GM12878 (cell line): ENCODE results near the gene MPRIP.

Experiments
- CREM ChIP-seq: IDR thresholded peaks from 2 replicates; pipeline ENCODE4 v1.6.1; 2014; ENCODE audit warnings: antibody characterized with exemption, low read depth
- EGR1 ChIP-seq, 2 experiments: IDR thresholded peaks; 1 replicate in 1 of 2; 2 replicates in 1 of 2; pipeline ENCODE4 v1.6.1; 2011 to 2012; ENCODE audit warnings: low read depth in 2 of 2, low read length in 2 of 2, borderline replicate concordance in 1 of 2, mild to moderate bottlenecking in 1 of 2, moderate library complexity in 1 of 2
- POLR2A ChIP-seq: IDR thresholded peaks from 2 replicates; pipeline ENCODE4 v1.6.1; 2011; ENCODE audit warnings: low read depth, mild to moderate bottlenecking, low read length
- ZNF274 ChIP-seq: IDR thresholded peaks from one replicate; pipeline ENCODE4 v1.8.0; 2011; ENCODE audit not compliant: insufficient read length, insufficient read depth
- ZSCAN29 ChIP-seq: fragments of 450-650 bp; IDR thresholded peaks from 2 replicates; pipeline ENCODE4 v1.6.1; 2017; ENCODE audit warnings: mild to moderate bottlenecking, moderate library complexity
- TF ChIP-seq, protein P1 (sequence below), 3 experiments: IDR thresholded peaks in 2 of 3; conservative IDR thresholded peaks in 1 of 3; 2 replicates each; pipeline ENCODE4 v1.5.1; 2011; ENCODE audit warnings: low read depth in 3 of 3, low read length in 3 of 3, mild to moderate bottlenecking in 3 of 3, control low read depth in 2 of 3, moderate library complexity in 2 of 3, inconsistent platforms in 1 of 3, mixed read lengths in 1 of 3; ENCODE audit not compliant: control insufficient read depth in 2 of 3, insufficient read depth in 1 of 3; ENCODE audit errors: extremely low read depth in 1 of 3
- TF ChIP-seq, protein P2 (sequence below): IDR thresholded peaks from 2 replicates; pipeline ENCODE4 v1.6.1; 2012; ENCODE audit warnings: mild to moderate bottlenecking, low read depth, low read length

DNA sequence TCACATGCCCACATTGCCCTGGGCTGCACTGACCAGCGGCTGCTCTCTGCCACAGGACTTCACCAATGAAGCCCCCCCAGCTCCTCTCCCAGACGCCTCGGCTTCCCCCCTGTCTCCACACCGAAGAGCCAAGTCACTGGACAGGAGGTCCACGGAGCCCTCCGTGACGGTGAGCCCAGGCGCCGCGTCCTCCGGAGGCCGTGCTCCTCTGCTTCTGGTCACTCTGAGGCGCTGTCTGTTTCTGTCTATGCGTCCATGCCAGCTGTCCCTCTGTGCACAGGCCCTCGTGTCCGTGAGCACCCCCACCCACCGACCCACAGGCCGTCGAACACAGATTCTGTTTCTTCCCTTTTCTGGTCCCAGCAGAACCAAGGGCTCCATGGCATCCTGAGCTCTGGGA lies 101.2 kb downstream of the MPRIP start:
- TF ChIP-seq, protein P1, sequence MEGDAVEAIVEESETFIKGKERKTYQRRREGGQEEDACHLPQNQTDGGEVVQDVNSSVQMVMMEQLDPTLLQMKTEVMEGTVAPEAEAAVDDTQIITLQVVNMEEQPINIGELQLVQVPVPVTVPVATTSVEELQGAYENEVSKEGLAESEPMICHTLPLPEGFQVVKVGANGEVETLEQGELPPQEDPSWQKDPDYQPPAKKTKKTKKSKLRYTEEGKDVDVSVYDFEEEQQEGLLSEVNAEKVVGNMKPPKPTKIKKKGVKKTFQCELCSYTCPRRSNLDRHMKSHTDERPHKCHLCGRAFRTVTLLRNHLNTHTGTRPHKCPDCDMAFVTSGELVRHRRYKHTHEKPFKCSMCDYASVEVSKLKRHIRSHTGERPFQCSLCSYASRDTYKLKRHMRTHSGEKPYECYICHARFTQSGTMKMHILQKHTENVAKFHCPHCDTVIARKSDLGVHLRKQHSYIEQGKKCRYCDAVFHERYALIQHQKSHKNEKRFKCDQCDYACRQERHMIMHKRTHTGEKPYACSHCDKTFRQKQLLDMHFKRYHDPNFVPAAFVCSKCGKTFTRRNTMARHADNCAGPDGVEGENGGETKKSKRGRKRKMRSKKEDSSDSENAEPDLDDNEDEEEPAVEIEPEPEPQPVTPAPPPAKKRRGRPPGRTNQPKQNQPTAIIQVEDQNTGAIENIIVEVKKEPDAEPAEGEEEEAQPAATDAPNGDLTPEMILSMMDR (IDR thresholded peaks at IDR 0.05 in 2 of 3, conservative IDR thresholded peaks at IDR 0.05 in 1 of 3; ENCODE audit: control insufficient read depth in 2 of 3, extremely low read depth in 1 of 3, insufficient read depth in 1 of 3, low read depth in 3 of 3, low read length in 3 of 3) = no peak
- TF ChIP-seq EGR1 (IDR thresholded peaks at IDR 0.05; ENCODE audit: borderline replicate concordance in 1 of 2, low read depth in 2 of 2, low read length in 2 of 2) = no peak
- no peak for TF ChIP-seq ZNF274
- no peak for TF ChIP-seq ZSCAN29
- TF ChIP-seq CREM = no peak
- TF ChIP-seq, protein P2, sequence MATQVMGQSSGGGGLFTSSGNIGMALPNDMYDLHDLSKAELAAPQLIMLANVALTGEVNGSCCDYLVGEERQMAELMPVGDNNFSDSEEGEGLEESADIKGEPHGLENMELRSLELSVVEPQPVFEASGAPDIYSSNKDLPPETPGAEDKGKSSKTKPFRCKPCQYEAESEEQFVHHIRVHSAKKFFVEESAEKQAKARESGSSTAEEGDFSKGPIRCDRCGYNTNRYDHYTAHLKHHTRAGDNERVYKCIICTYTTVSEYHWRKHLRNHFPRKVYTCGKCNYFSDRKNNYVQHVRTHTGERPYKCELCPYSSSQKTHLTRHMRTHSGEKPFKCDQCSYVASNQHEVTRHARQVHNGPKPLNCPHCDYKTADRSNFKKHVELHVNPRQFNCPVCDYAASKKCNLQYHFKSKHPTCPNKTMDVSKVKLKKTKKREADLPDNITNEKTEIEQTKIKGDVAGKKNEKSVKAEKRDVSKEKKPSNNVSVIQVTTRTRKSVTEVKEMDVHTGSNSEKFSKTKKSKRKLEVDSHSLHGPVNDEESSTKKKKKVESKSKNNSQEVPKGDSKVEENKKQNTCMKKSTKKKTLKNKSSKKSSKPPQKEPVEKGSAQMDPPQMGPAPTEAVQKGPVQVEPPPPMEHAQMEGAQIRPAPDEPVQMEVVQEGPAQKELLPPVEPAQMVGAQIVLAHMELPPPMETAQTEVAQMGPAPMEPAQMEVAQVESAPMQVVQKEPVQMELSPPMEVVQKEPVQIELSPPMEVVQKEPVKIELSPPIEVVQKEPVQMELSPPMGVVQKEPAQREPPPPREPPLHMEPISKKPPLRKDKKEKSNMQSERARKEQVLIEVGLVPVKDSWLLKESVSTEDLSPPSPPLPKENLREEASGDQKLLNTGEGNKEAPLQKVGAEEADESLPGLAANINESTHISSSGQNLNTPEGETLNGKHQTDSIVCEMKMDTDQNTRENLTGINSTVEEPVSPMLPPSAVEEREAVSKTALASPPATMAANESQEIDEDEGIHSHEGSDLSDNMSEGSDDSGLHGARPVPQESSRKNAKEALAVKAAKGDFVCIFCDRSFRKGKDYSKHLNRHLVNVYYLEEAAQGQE = no peak
- TF ChIP-seq POLR2A = no peak
